EL (cell line): ENCODE measurements around the gene KDM1A.
"Not testable (repeated sequence)": the region's sequence is repeated elsewhere in the genome, so short reads cannot be mapped to it uniquely, and the experiment has no call there.

ENCODE experiments used
- DNase-seq: peaks from one replicate; pipeline ENCODE4 v3.0.0-alpha.2; 2016

The KDM1A gene

GRCh38 chr1:23019094-23019862 lies at the start of gene KDM1A:
TSS of gene KDM1A (plus strand) at chr1:23019468. CDS start at chr1:23019597, 129 bp downstream.
- DNase-seq: peak; percentile 98

- no peak for DNase-seq
Observed at GRCh38 chr1:22970096-22970495, 49.2 kb upstream of the KDM1A start.

- DNase-seq: no peak
Observed at GRCh38 chr1:22971161-22971560, 48.1 kb upstream of the KDM1A start.

DNA sequence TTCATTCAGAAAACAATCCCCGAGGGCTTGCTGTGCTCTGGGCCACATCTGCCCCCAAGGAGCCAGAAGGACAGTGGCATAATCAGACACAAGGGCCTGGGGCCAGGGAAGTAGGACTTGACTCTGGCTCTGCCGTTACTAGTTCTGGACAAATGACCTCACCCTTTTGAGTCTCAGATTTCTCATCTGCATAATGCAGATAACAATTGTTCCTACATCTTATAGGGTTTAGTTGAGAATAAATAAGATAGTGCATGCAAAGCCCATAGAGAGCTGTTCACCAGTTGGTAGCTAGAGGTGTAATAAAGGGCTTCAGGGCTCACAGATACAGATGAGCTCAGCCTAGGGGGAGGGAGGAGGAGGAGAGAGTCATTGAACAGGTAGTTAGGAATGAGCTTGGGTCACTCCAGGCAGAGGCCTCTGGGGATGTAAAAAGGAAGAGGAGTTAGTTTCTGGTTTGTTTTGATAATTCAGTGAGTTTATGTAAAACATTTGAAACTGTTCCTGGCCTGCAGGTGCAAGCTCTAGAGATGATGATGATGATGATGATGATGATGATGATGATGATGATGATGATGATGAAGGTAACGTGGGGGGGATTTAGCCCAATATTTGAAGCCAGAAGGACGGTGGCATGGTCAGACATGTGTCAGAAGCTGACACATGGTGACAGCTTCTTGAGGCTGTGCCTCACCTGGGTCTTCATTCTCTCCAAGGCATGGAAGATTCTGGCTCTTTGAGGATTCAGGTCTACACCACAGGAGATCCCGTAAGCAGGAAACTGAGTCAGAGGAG lies 47.5 kb upstream of the KDM1A start:
- peak; percentile 25 for DNase-seq

DNA sequence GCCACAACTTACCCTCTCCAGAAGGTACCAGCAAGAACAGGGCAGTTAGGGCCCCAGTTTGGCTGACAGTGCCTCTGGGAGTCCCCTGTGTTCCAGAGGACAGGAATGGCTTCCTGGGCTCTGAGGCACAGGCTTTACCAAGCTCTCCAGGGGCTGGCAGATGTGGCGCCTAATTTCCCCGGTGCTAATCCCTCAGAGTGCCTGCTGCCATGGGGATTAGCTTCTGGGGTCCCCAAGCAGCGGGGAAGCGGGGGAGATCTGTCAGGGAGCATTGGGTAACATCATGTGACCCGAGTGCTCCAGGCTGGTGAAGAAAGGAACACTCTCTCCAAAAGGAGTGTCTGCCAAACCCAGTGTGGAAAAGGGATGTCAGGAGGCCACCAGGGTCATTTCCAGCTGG lies 46.5 kb upstream of the KDM1A start, which contains the start of gene LACTBL1:
TSS of gene LACTBL1 (minus strand) at position 107 of the 400 bp plus-strand sequence. CDS start 550 bp downstream, outside the sequence.
- no peak for DNase-seq

GRCh38 chr1:22975694-22976093 lies 43.6 kb upstream of the KDM1A start:
- peak; percentile 48 for DNase-seq

DNA sequence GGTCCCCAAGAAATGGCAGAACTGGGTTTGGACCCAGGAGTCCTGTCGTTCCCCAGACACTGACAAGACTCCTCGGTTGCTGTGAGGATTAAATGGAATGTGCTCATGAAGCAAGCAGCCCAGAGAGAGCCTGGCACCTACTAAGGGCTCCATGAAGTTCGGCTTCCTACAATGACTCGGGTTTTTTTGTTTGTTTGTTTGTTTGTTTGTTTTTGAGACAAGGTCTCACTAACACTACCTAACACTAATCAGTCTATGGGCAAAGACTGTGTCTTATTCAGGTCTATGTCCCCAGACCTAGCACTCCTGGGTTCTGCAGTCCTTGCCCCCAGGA lies 43.2 kb upstream of the KDM1A start:
- DNase-seq: no peak

- peak; percentile 88 for DNase-seq
Observed at GRCh38 chr1:22976461-22977243, 42.6 kb upstream of the KDM1A start.

DNA sequence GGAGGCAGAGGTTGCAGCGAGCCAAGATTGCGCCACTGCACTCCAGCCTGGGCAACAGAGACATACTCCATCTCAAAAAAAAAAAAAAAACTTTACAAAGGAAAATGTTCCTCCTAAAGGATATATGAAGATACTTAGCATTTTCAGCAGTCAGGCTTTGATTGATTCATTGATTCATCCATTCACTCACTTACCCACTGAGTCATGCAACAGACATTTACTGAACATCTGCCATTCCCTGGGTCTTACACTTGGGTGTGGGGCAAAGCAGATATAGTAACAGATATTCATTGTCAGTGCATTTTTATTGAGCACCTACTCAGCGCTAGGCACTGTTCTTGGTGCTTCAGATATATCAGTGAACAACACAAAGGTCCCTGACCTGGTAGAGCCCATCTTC lies 41.0 kb upstream of the KDM1A start:
- DNase-seq: peak; percentile 76

DNA sequence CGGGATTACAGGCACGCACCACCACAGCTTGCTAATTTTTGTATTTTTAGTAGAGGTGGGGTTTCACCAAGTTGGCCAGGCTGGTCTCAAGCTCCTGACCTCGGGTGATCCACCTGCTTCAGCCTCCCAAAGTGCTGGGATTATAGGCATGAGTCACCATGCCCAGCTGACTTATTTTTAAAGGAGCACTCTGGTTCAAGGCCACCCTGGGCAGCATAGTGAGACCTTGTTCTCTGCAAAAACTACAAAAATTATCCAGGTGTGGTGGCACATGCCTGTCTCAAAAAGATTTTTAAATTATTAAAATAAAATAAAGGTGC lies 38.8 kb upstream of the KDM1A start:
- not testable (repeated sequence) for DNase-seq

GRCh38 chr1:22983944-22984343 lies 35.3 kb upstream of the KDM1A start:
- DNase-seq: no peak

- not testable (repeated sequence) for DNase-seq
Observed at GRCh38 chr1:22992384-22992783, 26.9 kb upstream of the KDM1A start.

DNA sequence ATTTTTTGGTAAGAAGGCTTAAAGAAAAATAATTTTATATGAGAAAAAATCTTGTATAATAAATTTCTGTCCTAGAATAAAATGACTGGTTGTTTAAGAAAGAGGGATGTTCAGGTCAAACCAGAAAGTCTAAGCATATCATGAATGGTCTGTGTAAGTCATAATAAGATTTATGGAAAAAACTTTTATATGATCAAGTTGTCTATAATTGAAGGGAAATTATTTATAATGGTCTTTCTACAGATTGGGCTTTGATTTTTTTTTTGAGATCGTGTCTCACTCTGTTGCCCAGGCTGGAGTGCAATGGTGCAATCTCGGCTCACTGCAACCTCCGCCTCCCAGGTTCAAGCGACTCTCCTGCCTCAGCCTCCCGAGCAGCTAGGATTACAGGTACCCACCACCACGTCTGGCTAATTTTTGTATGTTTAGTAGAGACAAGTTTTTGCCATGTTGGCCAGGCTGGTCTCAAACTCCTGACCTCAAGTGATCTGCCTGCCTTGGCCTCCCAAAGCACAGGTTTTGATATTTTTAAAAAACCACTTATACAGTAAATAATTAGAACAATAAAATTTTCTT lies 26.0 kb upstream of the KDM1A start:
- not testable (repeated sequence) for DNase-seq

DNA sequence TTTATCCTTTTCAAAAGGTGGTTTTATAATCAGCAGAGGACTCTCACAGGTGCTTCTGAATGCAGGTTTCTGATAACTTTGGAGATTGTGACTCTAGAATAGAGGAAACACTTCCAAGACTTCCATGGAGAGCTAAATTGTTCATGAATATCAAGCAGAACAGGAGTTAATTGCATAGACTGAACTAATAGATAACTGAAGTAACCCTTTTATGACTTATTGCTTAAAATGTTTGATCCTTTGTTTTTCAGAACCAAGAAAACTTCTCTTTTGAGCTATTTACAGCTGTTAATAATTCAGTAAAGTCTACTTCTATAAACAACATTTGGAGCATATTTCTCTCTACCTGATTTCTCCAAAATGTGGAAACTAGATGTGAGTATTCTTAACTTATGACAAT lies 23.5 kb upstream of the KDM1A start:
- no peak for DNase-seq

DNA sequence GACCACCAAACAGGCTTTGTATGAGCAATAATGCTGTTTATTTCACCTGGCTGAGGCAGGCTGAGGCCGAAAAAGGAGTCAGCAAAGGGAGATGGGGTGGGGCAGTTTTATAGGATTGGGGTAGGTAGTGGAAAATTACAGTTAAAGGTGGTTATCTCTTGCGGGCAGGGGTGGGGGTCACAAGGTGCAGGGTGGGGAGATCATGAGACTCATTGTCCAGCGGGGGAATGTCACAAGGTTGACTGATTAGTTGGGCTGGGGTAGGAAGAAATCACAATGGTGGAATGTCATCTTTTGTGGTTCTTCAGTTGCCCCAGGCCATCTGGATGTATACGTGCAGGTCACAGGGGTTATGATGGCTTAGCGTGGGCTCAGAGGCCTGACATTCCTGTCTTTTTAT lies 21.7 kb upstream of the KDM1A start:
- DNase-seq: not testable (repeated sequence)

DNA sequence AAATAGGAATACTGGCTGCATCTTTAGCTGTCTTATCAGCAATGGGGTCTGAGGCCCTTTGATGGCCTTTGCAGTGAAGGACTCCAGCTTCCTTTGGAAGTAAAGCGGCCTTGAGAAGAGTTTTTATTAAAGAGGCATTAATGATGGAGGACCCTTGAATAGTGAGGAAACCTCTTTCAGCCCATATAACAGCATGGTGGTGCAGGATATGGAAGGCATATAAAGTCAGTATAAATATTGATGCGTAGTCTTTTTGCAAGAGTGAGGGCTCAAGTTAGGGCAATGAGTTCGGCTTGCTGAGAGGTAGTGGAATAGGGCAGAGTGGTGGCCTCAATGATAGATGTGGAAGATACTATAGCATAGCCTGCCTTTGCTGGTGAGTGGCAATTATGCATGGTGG lies 19.1 kb upstream of the KDM1A start:
- DNase-seq: not testable (repeated sequence)

DNA sequence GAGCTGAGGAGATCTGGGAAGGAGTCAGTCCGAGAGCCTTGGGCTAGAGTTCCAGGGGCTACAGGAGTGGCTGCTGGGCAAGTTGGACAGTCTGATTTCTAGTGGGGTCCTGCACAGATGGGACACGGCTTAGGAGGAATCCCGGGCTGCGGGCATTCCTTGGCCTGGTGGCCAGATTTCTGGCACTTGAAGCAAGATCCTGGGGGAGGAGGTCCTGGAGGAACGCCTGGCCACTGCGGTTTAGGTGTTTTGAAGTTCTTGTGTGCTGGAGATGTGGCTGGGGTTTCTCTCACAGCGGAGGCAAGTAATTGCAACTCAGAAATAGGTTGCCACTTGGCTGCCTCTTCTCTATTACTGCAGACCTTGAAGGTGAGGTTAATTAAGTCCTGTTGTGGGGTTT lies 17.1 kb upstream of the KDM1A start:
- not testable (repeated sequence) for DNase-seq

- DNase-seq: no peak
Observed at GRCh38 chr1:23004112-23004511, 15.2 kb upstream of the KDM1A start.

- DNase-seq: not testable (repeated sequence)
Observed at GRCh38 chr1:23004769-23005168, 14.5 kb upstream of the KDM1A start.

- no peak for DNase-seq
Observed at GRCh38 chr1:23007106-23007505, 12.2 kb upstream of the KDM1A start.

DNA sequence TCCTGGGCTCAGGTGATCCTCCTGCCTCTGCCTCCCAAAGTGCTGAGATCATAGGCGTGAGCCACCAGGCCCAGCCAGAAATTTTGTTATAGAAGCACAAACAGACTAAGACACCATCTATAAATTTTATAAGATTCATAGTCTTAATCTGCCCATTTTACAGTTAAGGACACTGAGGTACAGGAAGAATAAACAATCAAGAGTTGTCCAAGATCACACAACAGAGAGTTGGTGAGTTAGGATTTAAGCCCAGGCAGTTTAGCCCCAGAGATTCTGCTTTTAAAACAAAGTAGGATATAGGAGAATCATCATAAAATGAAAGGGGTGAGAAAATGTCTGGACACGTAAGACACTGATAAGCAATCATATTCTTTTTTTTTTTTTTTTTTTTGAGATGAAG lies 10.4 kb upstream of the KDM1A start:
- no peak for DNase-seq

- DNase-seq: not testable (repeated sequence)
Observed at GRCh38 chr1:23010025-23010424, 9.2 kb upstream of the KDM1A start.

GRCh38 chr1:23013657-23014056 lies 5.6 kb upstream of the KDM1A start:
- no peak for DNase-seq
